Left ventricle myocardium inferior (tissue), 1 donor: Measurements from ENCODE around the gene NDUFA13. TPM values are rescaled to one million over a fixed set of nuclear protein-coding genes. Genes with fewer than 3 reads are reported as not detected.

Experiments used
- DNase-seq: peaks from one replicate; pipeline ENCODE4 v3.0.0-alpha.2; 2020
- H3K27ac ChIP-seq: fragments of 200-600 bp; replicated peaks from 2 replicates; pipeline ENCODE4 v1.8.0; 2021
- H3K27me3 ChIP-seq: fragments of 200-600 bp; 2 replicates; pipeline ENCODE4 v1.8.0; 2021; ENCODE audit warnings: low read depth
- H3K36me3 ChIP-seq: fragments of 200-600 bp; 2 replicates; pipeline ENCODE4 v1.8.0; 2021
- H3K4me1 ChIP-seq: fragments of 200-600 bp; 2 replicates; pipeline ENCODE4 v1.8.0; 2021
- H3K4me3 ChIP-seq: fragments of 200-600 bp; 2 replicates; pipeline ENCODE4 v1.8.0; 2021; ENCODE audit warnings: mild to moderate bottlenecking, moderate library complexity
- H3K9me3 ChIP-seq: fragments of 200-600 bp; replicated peaks from 2 replicates; pipeline ENCODE4 v1.8.0; 2021
- intact Hi-C: fragments of 100-400 bp; cut with micrococcal nuclease; formaldehyde crosslinking; loops from one replicate; pipeline ENCODE4 v1.11.0; 2022
- total RNA-seq: library from RNA; stranded (reverse); fragmentation: NEBNext Ultra II Directional; extraction: Animal tissue kit (Norgen Biotek cat#: 25700); gene quantifications from one replicate; pipeline ENCODE4 v1.2.1, GENCODE V29; 2021
- TF ChIP-seq, protein P1 (sequence below): fragments of 200-600 bp; IDR thresholded peaks from 2 replicates; pipeline ENCODE4 v1.8.0; 2021; ENCODE audit warnings: antibody characterized with exemption, mild to moderate bottlenecking, borderline replicate concordance
- donor health status: DM: no; HTN: yes; CAD: no; lungs with severe emphysema.

NDUFA13 gene
- total RNA-seq, 1 donor from 2014 or later: 1,029 TPM

DNA sequence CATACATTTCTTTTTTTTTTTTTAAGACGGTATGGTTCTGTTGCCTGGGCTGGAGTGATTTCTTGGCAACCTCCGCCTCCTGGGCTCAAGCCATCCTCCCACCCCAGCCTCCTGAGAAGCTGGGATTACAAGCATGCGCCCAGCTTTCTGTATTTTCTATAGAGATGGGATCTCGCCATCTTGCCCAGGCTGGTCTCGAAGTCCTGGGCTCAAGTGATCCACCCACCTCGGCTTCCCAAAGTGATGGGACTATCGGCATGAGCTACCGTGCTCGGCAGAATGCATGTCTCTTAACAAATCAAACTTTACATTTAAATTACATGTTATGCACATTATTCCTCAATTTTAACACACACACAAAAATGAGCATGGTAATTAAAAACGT lies 1.2 kb downstream of the NDUFA13 start:
- Histone ChIP-seq H3K27ac (no peak overlapping the region), H3K4me1 (peaks cover 63% of the 10 kb centered on the region)
- intact Hi-C loops: no loop called here

DNA sequence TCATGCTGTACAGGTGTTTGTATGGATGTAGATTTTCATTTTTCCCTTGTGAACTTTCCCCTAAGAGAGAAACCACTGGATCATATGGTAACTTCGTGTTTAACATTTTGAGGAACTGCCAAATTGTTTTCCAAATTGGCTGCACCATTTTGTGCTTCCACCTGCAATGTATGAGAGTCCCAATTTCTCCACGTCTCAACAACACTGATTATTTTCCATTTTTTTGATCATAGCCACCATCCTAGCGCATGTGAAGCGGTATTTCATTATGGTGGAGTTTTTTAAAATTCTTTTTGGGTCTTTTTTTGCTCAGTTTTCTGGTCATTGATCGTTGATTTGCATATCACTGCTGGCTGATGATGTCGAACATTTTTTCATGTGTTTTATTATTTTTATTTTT lies 5.0 kb downstream of the NDUFA13 start:
- Histone ChIP-seq H3K9me3 (no peaks in the 10 kb centered on the region), H3K4me1 (peaks cover 79% of the 10 kb centered on the region), H3K4me3 (no peak overlapping the region), H3K36me3 (peaks cover 36% of the 10 kb centered on the region), H3K27me3 (no peaks in the 10 kb centered on the region), H3K27ac (no peak overlapping the region)
- intact Hi-C loops: no loop called here
- TF ChIP-seq, protein P1, sequence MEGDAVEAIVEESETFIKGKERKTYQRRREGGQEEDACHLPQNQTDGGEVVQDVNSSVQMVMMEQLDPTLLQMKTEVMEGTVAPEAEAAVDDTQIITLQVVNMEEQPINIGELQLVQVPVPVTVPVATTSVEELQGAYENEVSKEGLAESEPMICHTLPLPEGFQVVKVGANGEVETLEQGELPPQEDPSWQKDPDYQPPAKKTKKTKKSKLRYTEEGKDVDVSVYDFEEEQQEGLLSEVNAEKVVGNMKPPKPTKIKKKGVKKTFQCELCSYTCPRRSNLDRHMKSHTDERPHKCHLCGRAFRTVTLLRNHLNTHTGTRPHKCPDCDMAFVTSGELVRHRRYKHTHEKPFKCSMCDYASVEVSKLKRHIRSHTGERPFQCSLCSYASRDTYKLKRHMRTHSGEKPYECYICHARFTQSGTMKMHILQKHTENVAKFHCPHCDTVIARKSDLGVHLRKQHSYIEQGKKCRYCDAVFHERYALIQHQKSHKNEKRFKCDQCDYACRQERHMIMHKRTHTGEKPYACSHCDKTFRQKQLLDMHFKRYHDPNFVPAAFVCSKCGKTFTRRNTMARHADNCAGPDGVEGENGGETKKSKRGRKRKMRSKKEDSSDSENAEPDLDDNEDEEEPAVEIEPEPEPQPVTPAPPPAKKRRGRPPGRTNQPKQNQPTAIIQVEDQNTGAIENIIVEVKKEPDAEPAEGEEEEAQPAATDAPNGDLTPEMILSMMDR: no peak
- DNase-seq: no peak

More for the DNA sequence above, 1.2 kb downstream of the NDUFA13 start:
- Histone ChIP-seq H3K4me3 (peak overlapping the region; percentile 79), H3K36me3 (peaks cover 20% of the 10 kb centered on the region), H3K27me3 (no peaks in the 10 kb centered on the region), H3K9me3 (peaks cover 10% of the 10 kb centered on the region)
- no peak for DNase-seq
- TF ChIP-seq, protein P1: no peak

DNA sequence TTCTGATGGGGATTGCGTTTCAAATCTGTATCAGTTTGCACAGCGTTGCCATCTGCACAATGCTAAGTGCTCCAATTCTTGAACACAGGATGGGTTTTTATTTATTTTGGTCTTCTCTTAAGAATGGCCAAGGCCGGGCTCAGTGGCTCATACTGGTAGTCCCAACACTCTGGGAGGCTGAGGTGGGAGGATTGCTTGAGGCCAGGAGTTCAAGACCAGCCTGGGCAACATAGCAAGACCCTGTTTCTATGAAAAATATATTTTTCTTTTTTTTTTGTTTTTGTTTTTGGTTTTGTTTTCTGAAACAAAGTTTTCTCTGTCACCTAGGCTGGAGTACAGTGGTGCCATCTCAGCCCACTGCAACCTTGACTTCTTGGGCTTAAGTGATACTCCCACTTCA lies 7.2 kb downstream of the NDUFA13 start:
- no peaks in the 10 kb centered on the region for H3K9me3 ChIP-seq
- no peak overlapping the region for H3K27ac ChIP-seq
- peaks cover 56% of the 10 kb centered on the region for H3K36me3 ChIP-seq
- no peak overlapping the region for H3K4me3 ChIP-seq
- intact Hi-C loops: no loop called here
- H3K4me1 ChIP-seq: peaks cover 66% of the 10 kb centered on the region
- TF ChIP-seq, protein P1: no peak
- DNase-seq: no peak
- no peaks in the 10 kb centered on the region for H3K27me3 ChIP-seq

DNA sequence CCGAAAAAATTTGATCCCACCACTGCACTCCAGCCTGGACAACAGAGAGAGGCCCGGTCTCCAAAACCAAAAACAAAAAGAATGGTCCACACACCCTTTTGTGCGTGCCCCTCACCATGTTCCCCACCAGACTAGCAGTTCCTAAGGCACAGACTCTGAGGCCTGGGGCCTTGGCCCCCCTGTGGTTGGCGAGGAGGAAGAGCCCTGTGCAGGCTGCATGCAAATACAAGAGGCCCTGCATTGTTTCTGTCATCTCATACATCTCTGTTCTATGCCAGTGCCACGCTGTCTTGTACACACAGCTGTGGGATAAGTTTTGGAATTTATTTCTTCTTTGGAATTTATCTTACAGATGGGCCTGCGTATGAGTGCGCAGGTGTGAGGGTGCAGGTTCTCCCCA lies 8.0 kb downstream of the NDUFA13 start:
- Histone ChIP-seq H3K36me3 (peaks cover 56% of the 10 kb centered on the region), H3K27me3 (no peaks in the 10 kb centered on the region), H3K4me1 (peaks cover 70% of the 10 kb centered on the region), H3K9me3 (no peaks in the 10 kb centered on the region), H3K27ac (no peak overlapping the region), H3K4me3 (no peak overlapping the region)
- TF ChIP-seq, protein P1: no peak
- intact Hi-C loops: no loop called here
- no peak for DNase-seq

DNA sequence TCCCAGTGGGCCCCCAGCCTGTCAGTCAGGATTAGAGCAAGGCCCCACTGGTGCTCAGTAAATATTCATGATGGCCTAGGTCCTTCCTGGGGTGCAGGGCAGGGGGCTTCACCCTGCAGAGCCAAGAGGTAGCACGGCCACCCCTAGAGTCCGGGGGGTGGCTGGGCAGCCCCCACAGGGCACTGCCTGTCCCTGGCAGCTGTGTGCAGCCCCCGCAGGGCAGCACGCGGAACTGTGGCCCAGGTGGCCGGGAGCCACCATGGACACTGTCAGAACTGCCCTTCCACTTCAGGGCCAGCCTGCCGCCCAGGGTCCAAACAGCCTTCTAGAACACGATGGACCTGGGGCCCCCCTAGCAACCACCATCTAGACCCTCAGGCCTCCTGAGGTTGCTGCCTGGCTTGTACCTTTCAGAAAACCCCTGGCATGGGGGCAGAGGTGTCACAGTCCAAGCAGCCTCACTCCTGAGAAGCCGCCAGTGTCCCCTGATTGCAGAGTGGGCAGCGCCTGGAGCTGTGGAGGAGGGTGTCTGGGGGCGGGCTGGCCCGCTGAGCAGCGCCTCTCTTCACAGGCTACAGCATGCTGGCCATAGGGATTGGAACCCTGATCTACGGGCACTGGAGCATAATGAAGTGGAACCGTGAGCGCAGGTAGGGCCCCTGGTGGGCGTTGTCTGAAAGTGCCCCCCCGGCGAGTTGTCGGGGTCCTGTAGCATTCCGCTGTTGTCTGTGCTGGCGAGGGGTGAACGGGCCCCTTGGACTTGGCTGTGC lies 9.8 kb downstream of the NDUFA13 start:
- Histone ChIP-seq H3K27ac (no peak overlapping the region), H3K4me3 (no peak overlapping the region), H3K9me3 (no peaks in the 10 kb centered on the region), H3K4me1 (peaks cover 57% of the 10 kb centered on the region), H3K36me3 (peaks cover 38% of the 10 kb centered on the region), H3K27me3 (no peaks in the 10 kb centered on the region)
- DNase-seq: no peak
- TF ChIP-seq, protein P1: no peak
- intact Hi-C loops: no loop called here
